Astrocyte (in vitro differentiated cells and primary cell): ENCODE data around the gene ACSF2. TPM values are rescaled to one million over a fixed set of nuclear protein-coding genes. Genes with fewer than 3 reads are reported as not detected.

Experiments
- DNase-seq: peaks from one replicate; pipeline ENCODE4 v3.0.0-alpha.2; 2010; ENCODE audit warnings: low read depth
- FAIRE-seq: peaks from 2 replicates; lab custom pipeline; 2011; peaks lifted over from hg19 to GRCh38; lab: Jason Lieb, UNC
- H2AFZ ChIP-seq: 2 replicates; pipeline ENCODE4 v1.6.0; 2012; ENCODE audit warnings: low read depth, low read length, inconsistent platforms
- H3K27ac ChIP-seq: 2 replicates; pipeline ENCODE4 v1.5.1; 2011; ENCODE audit warnings: low read depth, low read length, inconsistent platforms
- H3K27me3 ChIP-seq: 2 replicates; pipeline ENCODE4 v1.6.0; 2011; ENCODE audit warnings: low read length, inconsistent platforms; ENCODE audit not compliant: insufficient read depth
- H3K36me3 ChIP-seq: 2 replicates; pipeline ENCODE4 v1.5.1; 2011; ENCODE audit warnings: low read length, inconsistent platforms; ENCODE audit not compliant: insufficient read depth
- H3K4me1 ChIP-seq: 2 replicates; pipeline ENCODE4 v1.5.1; 2011; ENCODE audit warnings: low read length, inconsistent platforms; ENCODE audit not compliant: insufficient read depth
- H3K4me2 ChIP-seq: 2 replicates; pipeline ENCODE4 v1.6.0; 2012; ENCODE audit warnings: low read length, inconsistent platforms
- H3K4me3 ChIP-seq: 2 replicates; pipeline ENCODE4 v1.5.1; 2011; ENCODE audit warnings: low read depth, mild to moderate bottlenecking, low read length, inconsistent platforms; ENCODE audit not compliant: insufficient read depth
- H3K79me2 ChIP-seq: 2 replicates; pipeline ENCODE4 v1.6.0; 2012; ENCODE audit warnings: mild to moderate bottlenecking, low read length, inconsistent platforms; ENCODE audit not compliant: insufficient read depth
- H3K9ac ChIP-seq: 2 replicates; pipeline ENCODE4 v1.6.0; 2012; ENCODE audit warnings: mild to moderate bottlenecking, low read length, inconsistent platforms
- H3K9me3 ChIP-seq: 2 replicates; pipeline ENCODE4 v1.5.1; 2012; ENCODE audit warnings: low read depth, mild to moderate bottlenecking, low read length, inconsistent platforms; ENCODE audit not compliant: insufficient read depth
- H4K20me1 ChIP-seq: 2 replicates; pipeline ENCODE4 v1.6.0; 2012; ENCODE audit warnings: low read length, inconsistent platforms; ENCODE audit not compliant: insufficient read depth
- H3K27ac Mint-ChIP-seq: one replicate; pipeline ENCODE4 v1.8.0; 2021; ENCODE audit warnings: mild to moderate bottlenecking, mixed read lengths; ENCODE audit not compliant: unreplicated experiment
- H3K27me3 Mint-ChIP-seq: one replicate; pipeline ENCODE4 v1.8.0; 2021; ENCODE audit warnings: low read depth, mixed read lengths; ENCODE audit not compliant: unreplicated experiment
- H3K36me3 Mint-ChIP-seq: one replicate; pipeline ENCODE4 v1.8.0; 2021; ENCODE audit warnings: low read depth, mixed read lengths; ENCODE audit not compliant: unreplicated experiment
- H3K4me1 Mint-ChIP-seq: one replicate; pipeline ENCODE4 v1.8.0; 2021; ENCODE audit warnings: low read depth, mixed read lengths; ENCODE audit not compliant: unreplicated experiment
- H3K4me3 Mint-ChIP-seq: one replicate; pipeline ENCODE4 v1.8.0; 2021; ENCODE audit warnings: mild to moderate bottlenecking, moderate library complexity, mixed read lengths; ENCODE audit not compliant: unreplicated experiment
- H3K9me3 Mint-ChIP-seq: one replicate; pipeline ENCODE4 v1.8.0; 2021; ENCODE audit warnings: mild to moderate bottlenecking, mixed read lengths; ENCODE audit not compliant: unreplicated experiment
- CTCF ChIP-seq: IDR thresholded peaks from 2 replicates; pipeline ENCODE4 v1.5.1; 2011; ENCODE audit warnings: low read depth, mild to moderate bottlenecking, inconsistent platforms, low read length, moderate library complexity; ENCODE audit not compliant: insufficient read depth
- EZH2 ChIP-seq: IDR thresholded peaks from 2 replicates; pipeline ENCODE4 v1.6.1; 2012; ENCODE audit warnings: mild to moderate bottlenecking, low read length, inconsistent platforms; ENCODE audit not compliant: insufficient read depth
- total RNA-seq: library from RNA; stranded (reverse); gene quantifications from 2 replicates; pipeline ENCODE4 v1.2.1, GENCODE V29; 2021

ACSF2 gene
- total RNA-seq, 1 donor from 2014 or later: 28.3 TPM

GRCh38 chr17:50444841-50445715, 19.1 kb downstream of the ACSF2 start:
- no peak overlapping the region for H3K4me2 ChIP-seq
- no peak overlapping the region for H3K4me3 Mint-ChIP-seq

GRCh38 chr17:50445730-50446325, 19.8 kb downstream of the ACSF2 start:
- Histone ChIP-seq H3K9me3 (no peaks in the 10 kb centered on the region), H3K9ac (no peak overlapping the region), H3K4me2 (no peak overlapping the region), H3K27ac (no peak overlapping the region), H3K27me3 (no peaks in the 10 kb centered on the region), H4K20me1 (no peaks in the 10 kb centered on the region), H2AFZ (no peak overlapping the region), H3K4me1 (no peaks in the 10 kb centered on the region), H3K79me2 (no peaks in the 10 kb centered on the region), H3K36me3 (no peaks in the 10 kb centered on the region), H3K4me3 (no peak overlapping the region)
- Mint-ChIP-seq H3K36me3 (peaks cover 2% of the 10 kb centered on the region), H3K4me1 (peaks cover 2% of the 10 kb centered on the region), H3K27me3 (no peaks in the 10 kb centered on the region), H3K27ac (no peak overlapping the region), H3K4me3 (no peak overlapping the region), H3K9me3 (no peaks in the 10 kb centered on the region)
- DNase-seq: no peak
- no peak for FAIRE-seq
- TF ChIP-seq CTCF (no peak), EZH2 (no peak)

More at GRCh38 chr17:50444841-50445715, 19.1 kb downstream of the ACSF2 start:
- Histone ChIP-seq H3K27ac (no peak overlapping the region), H3K4me3 (no peak overlapping the region), H2AFZ (no peak overlapping the region), H3K36me3 (no peaks in the 10 kb centered on the region), H3K79me2 (no peaks in the 10 kb centered on the region), H3K27me3 (no peaks in the 10 kb centered on the region), H3K9me3 (no peaks in the 10 kb centered on the region), H3K9ac (no peak overlapping the region), H4K20me1 (no peaks in the 10 kb centered on the region), H3K4me1 (no peaks in the 10 kb centered on the region)
- TF ChIP-seq EZH2: no peak
- Mint-ChIP-seq H3K9me3 (no peaks in the 10 kb centered on the region), H3K27me3 (no peaks in the 10 kb centered on the region), H3K36me3 (no peaks in the 10 kb centered on the region), H3K27ac (no peak overlapping the region), H3K4me1 (peaks cover 2% of the 10 kb centered on the region)
- DNase-seq (no peak), FAIRE-seq (no peak)

DNA sequence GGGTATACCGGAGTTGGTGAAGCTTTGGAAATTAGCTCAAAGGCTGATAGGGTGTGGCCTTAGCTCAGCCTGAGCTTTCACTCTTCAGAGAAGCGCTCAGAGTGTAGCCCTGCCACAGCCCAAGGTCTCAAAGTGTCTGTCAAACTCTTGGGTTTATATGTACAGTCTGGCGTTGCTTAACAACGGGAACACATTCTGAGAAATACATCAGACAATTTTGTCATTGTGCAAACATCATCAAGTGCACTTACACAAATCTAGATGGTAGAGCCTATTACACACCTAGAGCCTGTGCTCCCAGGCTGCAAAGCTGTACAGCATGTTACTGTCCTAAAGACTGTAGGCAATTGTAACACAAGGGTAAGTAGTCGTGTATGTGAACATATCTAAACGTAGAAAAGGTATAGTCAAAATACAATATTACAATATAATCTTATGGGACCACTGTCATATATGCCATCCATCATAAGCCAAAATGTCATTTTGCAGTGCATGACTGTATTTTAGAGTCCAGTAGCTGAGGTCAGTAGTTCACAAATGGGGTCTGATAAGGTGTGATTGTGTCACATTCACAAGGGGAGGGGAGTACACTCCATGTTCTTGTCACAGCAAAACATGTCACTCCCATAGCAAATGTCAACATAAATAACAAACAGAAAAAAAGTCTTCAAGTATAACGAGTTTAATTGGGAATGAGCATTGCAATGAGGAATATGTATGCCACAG, 22.0 kb downstream of the ACSF2 start:
- Histone ChIP-seq H3K9me3 (no peaks in the 10 kb centered on the region), H2AFZ (no peak overlapping the region), H3K4me1 (no peaks in the 10 kb centered on the region), H3K27ac (no peak overlapping the region), H4K20me1 (no peaks in the 10 kb centered on the region), H3K36me3 (no peaks in the 10 kb centered on the region), H3K9ac (no peak overlapping the region), H3K4me2 (no peak overlapping the region), H3K27me3 (no peaks in the 10 kb centered on the region), H3K79me2 (no peaks in the 10 kb centered on the region), H3K4me3 (no peak overlapping the region)
- DNase-seq: no peak
- TF ChIP-seq CTCF (no peak), EZH2 (no peak)
- FAIRE-seq: no peak
- Mint-ChIP-seq H3K4me1 (peaks cover 2% of the 10 kb centered on the region), H3K4me3 (no peak overlapping the region), H3K27me3 (no peaks in the 10 kb centered on the region), H3K9me3 (no peaks in the 10 kb centered on the region), H3K27ac (no peak overlapping the region), H3K36me3 (peaks cover 3% of the 10 kb centered on the region)
